MG63 (cell line): ENCODE data around the gene B3GALT5. TPM values are rescaled to one million over a fixed set of nuclear protein-coding genes. Genes with fewer than 3 reads are reported as not detected.
A peak's percentile ranks its signal among the peaks of the same experiment; 100 is the strongest.

ENCODE experiments used
- DNase-seq: peaks from one replicate; pipeline ENCODE4 v3.0.0-alpha.2; 2020
- H3K27me3 ChIP-seq: fragments of 250-450 bp; sonication (Bioruptor Pico); 2 replicates; pipeline ENCODE4 v1.5.1; 2020; ENCODE audit warnings: mild to moderate bottlenecking, moderate library complexity
- H3K36me3 ChIP-seq: fragments of 250-450 bp; sonication (Bioruptor Pico); 2 replicates; pipeline ENCODE4 v1.5.1; 2020; ENCODE audit warnings: mild to moderate bottlenecking, moderate library complexity
- H3K4me3 ChIP-seq: fragments of 250-450 bp; sonication (Bioruptor Pico); 2 replicates; pipeline ENCODE4 v1.5.1; 2020; ENCODE audit warnings: mild to moderate bottlenecking, moderate library complexity
- H3K9me3 ChIP-seq: fragments of 250-450 bp; sonication (Bioruptor Pico); 2 replicates; pipeline ENCODE4 v1.5.1; 2020; ENCODE audit warnings: mild to moderate bottlenecking, moderate library complexity
- total RNA-seq: library from RNA; depleted of rRNA; stranded (reverse); fragments of >200 nt; shearing (Covaris generic); gene quantifications from 2 replicates; pipeline ENCODE4 v1.2.3, GENCODE V29; 2014; ENCODE audit warnings: low replicate concordance

Gene B3GALT5
- total RNA-seq, 1 experiment from 2014 or later: 0.10 TPM

- Histone ChIP-seq H3K36me3 (no peaks in the 10 kb centered on the region), H3K9me3 (no peaks in the 10 kb centered on the region), H3K27me3 (0 out of 2 replicates have a peak, but pooled peaks cover 3% of the 10 kb centered on the region), H3K4me3 (no peak overlapping the region)
- no peak for DNase-seq
Measured at GRCh38 chr21:39694750-39695149, 82.0 kb downstream of the B3GALT5 start.

DNA sequence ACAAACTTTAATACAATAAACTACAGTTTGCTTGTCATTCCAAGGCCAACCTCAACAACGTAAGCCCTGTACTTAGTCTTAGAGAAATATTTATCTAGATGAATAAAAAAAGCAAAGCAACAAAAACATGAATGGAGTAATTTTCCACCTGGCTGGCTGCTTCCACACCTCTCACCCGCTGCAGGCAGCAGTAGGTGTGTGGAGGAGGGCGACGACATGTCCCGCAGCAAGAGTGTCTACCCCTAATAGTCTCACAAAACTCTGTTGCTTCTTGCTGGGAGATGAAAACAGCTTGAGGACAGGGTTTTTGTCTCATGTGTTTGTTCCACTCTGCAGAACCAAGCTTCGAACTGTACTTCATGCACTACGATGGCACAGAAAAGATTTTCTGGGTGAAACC is 83.5 kb downstream of the B3GALT5 start:
- Histone ChIP-seq H3K4me3 (no peak overlapping the region), H3K27me3 (no peaks in the 10 kb centered on the region), H3K36me3 (no peaks in the 10 kb centered on the region), H3K9me3 (no peaks in the 10 kb centered on the region)
- DNase-seq: no peak

- H3K36me3 ChIP-seq: no peaks in the 10 kb centered on the region
- no peak overlapping the region for H3K4me3 ChIP-seq
- no peaks in the 10 kb centered on the region for H3K9me3 ChIP-seq
- no peaks in the 10 kb centered on the region for H3K27me3 ChIP-seq
- no peak for DNase-seq
Measured at GRCh38 chr21:39696618-39697017, 83.9 kb downstream of the B3GALT5 start.

DNA sequence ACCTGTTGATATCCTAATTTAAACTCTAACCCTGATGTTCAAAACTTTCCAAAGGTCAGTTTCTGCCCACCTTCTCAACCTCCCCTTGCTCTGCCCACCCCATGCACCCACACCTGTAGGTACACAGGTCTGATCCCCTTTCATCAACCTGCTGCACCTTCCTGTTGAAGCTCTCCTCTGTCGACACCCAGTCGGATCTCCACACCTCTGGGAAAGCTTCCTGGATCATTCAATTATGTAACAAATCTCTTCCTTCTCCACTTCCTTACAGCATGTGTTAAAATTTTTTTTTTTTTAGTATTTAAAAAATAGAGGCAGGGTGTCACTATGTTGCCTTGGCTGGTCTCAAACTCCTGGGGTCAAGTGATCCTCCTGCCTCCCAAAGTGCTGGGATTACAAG is 87.6 kb downstream of the B3GALT5 start:
- no peak overlapping the region for H3K4me3 ChIP-seq
- H3K9me3 ChIP-seq: no peaks in the 10 kb centered on the region; the same call in 1 of the 2 replicates
- H3K27me3 ChIP-seq: no peaks in the 10 kb centered on the region
- DNase-seq: no peak
- H3K36me3 ChIP-seq: no peaks in the 10 kb centered on the region

- no peaks in the 10 kb centered on the region for H3K27me3 ChIP-seq
- H3K9me3 ChIP-seq: no peaks in the 10 kb centered on the region; the same call in 1 of the 2 replicates
- no peaks in the 10 kb centered on the region for H3K36me3 ChIP-seq
- no peak for DNase-seq
- no peak overlapping the region for H3K4me3 ChIP-seq
Measured at GRCh38 chr21:39703578-39703977, 90.8 kb downstream of the B3GALT5 start.

- Histone ChIP-seq H3K9me3 (no peaks in the 10 kb centered on the region; the same call in 1 of the 2 replicates), H3K27me3 (no peaks in the 10 kb centered on the region), H3K4me3 (no peak overlapping the region), H3K36me3 (no peaks in the 10 kb centered on the region)
- no peak for DNase-seq
Measured at GRCh38 chr21:39705849-39706248, 93.1 kb downstream of the B3GALT5 start.

- no peak for DNase-seq
- Histone ChIP-seq H3K36me3 (no peaks in the 10 kb centered on the region), H3K27me3 (no peaks in the 10 kb centered on the region), H3K9me3 (no peaks in the 10 kb centered on the region; the same call in 1 of the 2 replicates), H3K4me3 (no peak overlapping the region)
Measured at GRCh38 chr21:39707316-39707715, 94.6 kb downstream of the B3GALT5 start.

DNA sequence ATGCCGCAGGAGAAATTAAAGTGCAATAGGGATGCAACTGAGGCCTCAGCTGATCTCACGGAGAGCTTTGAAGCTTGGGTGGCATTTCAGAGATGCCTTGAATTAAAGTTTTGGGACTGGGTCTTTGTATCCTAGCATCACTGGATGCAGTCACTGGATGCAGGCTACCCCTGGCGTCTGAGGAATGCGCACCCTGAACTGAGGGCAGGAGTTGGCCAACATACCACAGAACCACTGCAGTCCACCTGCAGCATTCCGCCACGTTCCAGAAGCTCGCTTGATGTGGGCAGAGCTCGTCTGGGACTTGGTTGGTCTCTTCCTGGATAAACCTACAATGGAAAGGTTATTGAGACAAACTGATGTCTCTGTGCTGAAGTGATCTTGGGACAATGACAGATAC is 98.1 kb downstream of the B3GALT5 start:
- Histone ChIP-seq H3K9me3 (no peaks in the 10 kb centered on the region), H3K36me3 (no peaks in the 10 kb centered on the region), H3K27me3 (no peaks in the 10 kb centered on the region), H3K4me3 (no peak overlapping the region)
- DNase-seq: no peak

DNA sequence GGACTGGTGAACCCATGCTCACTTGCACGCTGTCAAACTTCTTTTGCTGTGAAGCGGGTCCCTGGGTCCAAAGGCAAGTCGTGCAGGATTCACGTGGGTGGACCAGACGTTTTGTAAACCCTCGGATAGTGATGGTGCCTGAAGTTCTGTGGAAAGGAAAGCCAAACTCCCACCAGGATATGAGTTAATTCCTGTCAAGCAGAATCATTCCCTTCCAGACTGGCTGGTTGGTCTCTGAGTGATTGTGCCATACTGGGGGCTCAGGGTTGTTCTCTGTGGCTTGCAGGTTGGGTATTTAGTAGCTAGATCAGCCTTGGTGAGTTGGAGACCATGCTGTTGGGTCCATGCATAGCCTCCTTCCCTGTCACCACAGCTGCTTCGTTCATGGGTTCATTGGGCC is 99.5 kb downstream of the B3GALT5 start:
- no peaks in the 10 kb centered on the region for H3K36me3 ChIP-seq
- no peaks in the 10 kb centered on the region for H3K9me3 ChIP-seq
- no peak overlapping the region for H3K4me3 ChIP-seq
- H3K27me3 ChIP-seq: no peaks in the 10 kb centered on the region
- no peak for DNase-seq

- H3K36me3 ChIP-seq: no peaks in the 10 kb centered on the region
- no peaks in the 10 kb centered on the region for H3K9me3 ChIP-seq
- DNase-seq: no peak
- no peaks in the 10 kb centered on the region for H3K27me3 ChIP-seq
- no peak overlapping the region for H3K4me3 ChIP-seq
Measured at GRCh38 chr21:39712976-39713375, 100.2 kb downstream of the B3GALT5 start.

DNA sequence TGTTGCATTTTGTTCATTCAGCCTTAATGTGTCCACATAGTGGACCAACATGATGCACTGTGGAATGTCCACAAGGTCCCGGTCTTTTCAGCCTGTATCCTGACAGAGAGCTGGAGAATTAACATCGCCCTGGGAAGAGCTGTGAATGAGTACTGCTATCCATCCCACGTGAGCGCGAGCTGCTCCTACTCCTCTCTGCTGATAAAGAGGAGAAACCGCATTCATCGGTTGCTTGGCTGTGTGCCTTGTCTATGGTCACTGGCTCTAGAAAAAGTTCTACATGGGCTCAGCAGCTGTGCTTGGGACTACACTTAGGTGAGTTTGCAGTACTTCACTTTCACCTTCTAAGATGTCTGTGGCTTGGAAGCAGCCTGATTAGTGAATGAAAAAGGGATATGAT is 101.2 kb downstream of the B3GALT5 start:
- H3K9me3 ChIP-seq: no peaks in the 10 kb centered on the region
- no peaks in the 10 kb centered on the region for H3K36me3 ChIP-seq
- no peaks in the 10 kb centered on the region for H3K27me3 ChIP-seq
- no peak overlapping the region for H3K4me3 ChIP-seq
- no peak for DNase-seq

- Histone ChIP-seq H3K4me3 (no peak overlapping the region), H3K9me3 (no peaks in the 10 kb centered on the region), H3K27me3 (no peaks in the 10 kb centered on the region), H3K36me3 (no peaks in the 10 kb centered on the region)
- no peak for DNase-seq
Measured at GRCh38 chr21:39714331-39714730, 101.6 kb downstream of the B3GALT5 start.

GRCh38 chr21:39715804-39716397 is 103.2 kb downstream of the B3GALT5 start:
- Histone ChIP-seq H3K9me3 (no peaks in the 10 kb centered on the region), H3K36me3 (no peaks in the 10 kb centered on the region), H3K4me3 (no peak overlapping the region), H3K27me3 (no peaks in the 10 kb centered on the region)
- DNase-seq: peak; percentile 24

- Histone ChIP-seq H3K36me3 (no peaks in the 10 kb centered on the region), H3K9me3 (no peaks in the 10 kb centered on the region), H3K4me3 (no peak overlapping the region), H3K27me3 (no peaks in the 10 kb centered on the region)
- peak; percentile 12 for DNase-seq
Measured at GRCh38 chr21:39720126-39720778, 107.5 kb downstream of the B3GALT5 start.

GRCh38 chr21:39721885-39722284 is 109.1 kb downstream of the B3GALT5 start:
- DNase-seq: no peak
- Histone ChIP-seq H3K4me3 (no peak overlapping the region), H3K9me3 (no peaks in the 10 kb centered on the region), H3K36me3 (no peaks in the 10 kb centered on the region), H3K27me3 (no peaks in the 10 kb centered on the region)
